ENCODE data around the gene NUDCD3.

Gene NUDCD3

GRCh38 chr7:44368455-44368854 is 122.0 kb downstream of the NUDCD3 start:
- Histone ChIP-seq H3K4me2 (0 out of 22 replicates have a peak overlapping the region, but pooled peaks of 1 of the 11 experiments have one; percentile 19), H3K4me1 (peaks cover 0 to 8% (median 0%) of the 10 kb centered on the region in 10 experiments; a peak in 5 of 20 replicates), H3K9ac (no peak overlapping the region), H3K27me3 (no peaks in the 10 kb centered on the region), H3K9me3 (replicated peaks in 1 of 11) (peaks cover 0 to 17% (median 12%) of the 10 kb centered on the region in 11 experiments; a peak in 15 of 22 replicates), H4K20me1 (no peaks in the 10 kb centered on the region), H3K27ac (no peak overlapping the region), H3K36me3 (no peaks in the 10 kb centered on the region), H3K4me3 (no peak overlapping the region)
- TF ChIP-seq Cebpa-rat (IDR thresholded peaks at IDR 0.05): no peak

- peaks cover 0 to 8% (median 0%) of the 10 kb centered on the region in 10 experiments; a peak in 5 of 20 replicates for H3K4me1 ChIP-seq
- H3K27me3 ChIP-seq: no peaks in the 10 kb centered on the region
- no peak overlapping the region for H3K9ac ChIP-seq
- no peak overlapping the region for H3K27ac ChIP-seq
- H3K4me3 ChIP-seq: no peak overlapping the region
- H4K20me1 ChIP-seq: no peaks in the 10 kb centered on the region
- TF ChIP-seq Cebpa-rat (IDR thresholded peaks at IDR 0.05): no peak
- peaks cover 0 to 17% (median 12%) of the 10 kb centered on the region in 11 experiments; a peak in 16 of 22 replicates for H3K9me3 ChIP-seq (replicated peaks in 1 of 11)
- no peaks in the 10 kb centered on the region for H3K36me3 ChIP-seq
- peak overlapping the region in 4 of 11 experiments; percentile 10 to 25 (median 21); a peak in 3 of 22 replicates for H3K4me2 ChIP-seq
Measured at GRCh38 chr7:44367475-44368043, 122.9 kb downstream of the NUDCD3 start.

- no peak for TF ChIP-seq Cebpa-rat (IDR thresholded peaks at IDR 0.05)
- H3K9me3 ChIP-seq (replicated peaks in 1 of 11): peaks cover 2 to 17% (median 13%) of the 10 kb centered on the region in 11 experiments; a peak in 19 of 22 replicates
- no peaks in the 10 kb centered on the region for H3K27me3 ChIP-seq
- no peak overlapping the region for H3K9ac ChIP-seq
- no peak overlapping the region for H3K4me3 ChIP-seq
- H3K4me1 ChIP-seq: peaks cover 0 to 8% (median 0%) of the 10 kb centered on the region in 10 experiments; a peak in 5 of 20 replicates
- no peak overlapping the region for H3K27ac ChIP-seq
- H3K36me3 ChIP-seq: no peaks in the 10 kb centered on the region
- no peaks in the 10 kb centered on the region for H4K20me1 ChIP-seq
- no peak overlapping the region for H3K4me2 ChIP-seq
Measured at GRCh38 chr7:44366986-44367385, 123.5 kb downstream of the NUDCD3 start.

- Histone ChIP-seq H4K20me1 (no peaks in the 10 kb centered on the region), H3K4me1 (peaks cover 0 to 3% (median 0%) of the 10 kb centered on the region in 10 experiments; a peak in 2 of 20 replicates), H3K9me3 (replicated peaks in 1 of 11) (peaks cover 15 to 37% (median 28%) of the 10 kb centered on the region in 11 experiments), H3K27me3 (no peaks in the 10 kb centered on the region), H3K27ac (no peak overlapping the region), H3K4me3 (no peak overlapping the region), H3K36me3 (no peaks in the 10 kb centered on the region; a peak in 1 of 22 replicates), H3K9ac (no peak overlapping the region), H3K4me2 (no peak overlapping the region)
- no peak for TF ChIP-seq Cebpa-rat (IDR thresholded peaks at IDR 0.05)
Measured at GRCh38 chr7:44353668-44354067, 136.8 kb downstream of the NUDCD3 start.

GRCh38 chr7:44348851-44349781 is 141.3 kb downstream of the NUDCD3 start:
- no peaks in the 10 kb centered on the region for H4K20me1 ChIP-seq
- H3K36me3 ChIP-seq: no peaks in the 10 kb centered on the region; a peak in 1 of 22 replicates
- no peaks in the 10 kb centered on the region for H3K27me3 ChIP-seq
- peak overlapping the region in 2 of 11 experiments; percentile 3 to 15; a peak in 2 of 22 replicates for H3K4me2 ChIP-seq
- no peak overlapping the region for H3K27ac ChIP-seq
- H3K9ac ChIP-seq: no peak overlapping the region
- TF ChIP-seq Cebpa-rat (IDR thresholded peaks at IDR 0.05): no peak
- peaks cover 12 to 27% (median 20%) of the 10 kb centered on the region in 11 experiments; a peak in 21 of 22 replicates for H3K9me3 ChIP-seq (replicated peaks in 1 of 11)
- H3K4me3 ChIP-seq: no peak overlapping the region
- H3K4me1 ChIP-seq: peaks cover 0 to 8% (median 0%) of the 10 kb centered on the region in 10 experiments; a peak in 2 of 20 replicates

- no peaks in the 10 kb centered on the region for H4K20me1 ChIP-seq
- H3K4me3 ChIP-seq: no peak overlapping the region
- no peak for TF ChIP-seq Cebpa-rat (IDR thresholded peaks at IDR 0.05)
- no peaks in the 10 kb centered on the region for H3K27me3 ChIP-seq
- peaks cover 9 to 27% (median 21%) of the 10 kb centered on the region in 11 experiments; a peak in 20 of 22 replicates for H3K9me3 ChIP-seq (replicated peaks in 1 of 11)
- peaks cover 0 to 8% (median 0%) of the 10 kb centered on the region in 10 experiments; a peak in 2 of 20 replicates for H3K4me1 ChIP-seq
- H3K36me3 ChIP-seq: no peaks in the 10 kb centered on the region; a peak in 1 of 22 replicates
- H3K9ac ChIP-seq: no peak overlapping the region
- H3K27ac ChIP-seq: no peak overlapping the region
- H3K4me2 ChIP-seq: peak overlapping the region in 2 of 11 experiments; percentile 3 to 15; a peak in 2 of 22 replicates
Measured at GRCh38 chr7:44348300-44348699, 142.2 kb downstream of the NUDCD3 start.

- Histone ChIP-seq H3K4me2 (no peak overlapping the region), H3K4me3 (no peak overlapping the region), H3K4me1 (peaks cover 0 to 8% (median 0%) of the 10 kb centered on the region in 10 experiments; a peak in 2 of 20 replicates), H3K36me3 (no peaks in the 10 kb centered on the region; a peak in 1 of 22 replicates), H4K20me1 (no peaks in the 10 kb centered on the region), H3K27me3 (no peaks in the 10 kb centered on the region), H3K27ac (no peak overlapping the region), H3K9me3 (replicated peaks in 1 of 11) (peaks cover 12 to 32% (median 24%) of the 10 kb centered on the region in 11 experiments; a peak in 20 of 22 replicates), H3K9ac (no peak overlapping the region)
- TF ChIP-seq Cebpa-rat (IDR thresholded peaks at IDR 0.05): no peak
Measured at GRCh38 chr7:44347546-44348114, 142.8 kb downstream of the NUDCD3 start.

- H3K4me3 ChIP-seq: no peak overlapping the region
Measured at GRCh38 chr7:44346063-44346462, 144.4 kb downstream of the NUDCD3 start.

More at GRCh38 chr7:44346063-44346462, 144.4 kb downstream of the NUDCD3 start:
- Histone ChIP-seq H3K27ac (no peak overlapping the region), H4K20me1 (no peaks in the 10 kb centered on the region), H3K36me3 (no peaks in the 10 kb centered on the region; a peak in 1 of 22 replicates), H3K9me3 (replicated peaks in 1 of 11) (peaks cover 8 to 31% (median 25%) of the 10 kb centered on the region in 11 experiments; a peak in 20 of 22 replicates), H3K27me3 (no peaks in the 10 kb centered on the region), H3K4me1 (peaks cover 0 to 8% (median 0%) of the 10 kb centered on the region in 10 experiments; a peak in 2 of 20 replicates), H3K9ac (no peak overlapping the region), H3K4me2 (no peak overlapping the region)
- TF ChIP-seq Cebpa-rat (IDR thresholded peaks at IDR 0.05): no peak
